HCT116 (cell line): Measurements from ENCODE around the gene TYRO3. TPM values are rescaled to one million over a fixed set of nuclear protein-coding genes. Genes with fewer than 3 reads are reported as not detected.

ENCODE experiments used
- ATAC-seq: fragments of 200-7000 bp; cut with Tn5 transposase; 2 replicates; pipeline ENCODE4 v1.9.1; 2020; ENCODE audit warnings: mild to moderate bottlenecking, moderate library complexity
- BruUV-seq: library from RNA; stranded (reverse); fragments of 400-500 nt; replicated peaks from 2 replicates; lab custom pipeline; 2021; lab: Mats Ljungman, UMichigan
- CTCF ChIA-PET: fragments of 300-600 bp; sonication (Branson Sonifier 250); formaldehyde crosslinking; loops from one replicate; lab custom pipeline; 2021; ENCODE audit warnings: antibody characterized with exemption; lab: Charles Lee
- POLR2A ChIA-PET: fragments of 300-600, 350-600 bp; sonication (Branson Sonifier 250); formaldehyde crosslinking; loops from one replicate; lab custom pipeline; 2021; ENCODE audit warnings: antibody characterized with exemption; lab: Charles Lee
- RAD21 ChIA-PET, 2 experiments: fragments of 300-600 bp; sonication (Branson Sonifier 250); formaldehyde crosslinking; loops; one replicate each; lab custom pipeline; 2023; ENCODE audit warnings: low total read pairs in 2 of 2; ENCODE audit not compliant: uncharacterized antibody in 2 of 2, unreplicated experiment in 2 of 2, low non-redundant PET in 1 of 2; lab: Charles Lee
- DNase-seq: peaks from one replicate; pipeline ENCODE4 v3.0.0-alpha.2; 2010; ENCODE audit warnings: low read depth, low spot score
- H2AFZ ChIP-seq: fragments of 200-600 bp; shearing (Covaris generic), sonication (generic); 2 replicates; pipeline ENCODE4 v1.6.1; 2017; ENCODE audit warnings: low read depth, mixed run types, mixed read lengths, antibody characterized with exemption, low read length; ENCODE audit not compliant: poor library complexity, severe bottlenecking
- H3K27ac ChIP-seq: 2 replicates; pipeline ENCODE4 v1.5.1; 2012; ENCODE audit warnings: low read depth, low read length
- H3K27me3 ChIP-seq: fragments of 200-600 bp; sonication (generic); 2 replicates; pipeline ENCODE4 v1.6.1; 2016; ENCODE audit warnings: mixed run types, low read length, mixed read lengths; ENCODE audit not compliant: insufficient read depth
- H3K36me3 ChIP-seq, 2 experiments: fragments of 200-500 bp in 1 of 2; fragments of 200-600 bp in 1 of 2; sonication (Bioruptor generic) in 1 of 2; sonication (generic) in 1 of 2; 2 replicates each; pipeline versions ENCODE4 v1.5.1 to v1.6.1; 2014 to 2016; ENCODE audit warnings: low read length in 2 of 2, inconsistent platforms in 1 of 2, mixed read lengths in 1 of 2, mixed run types in 1 of 2; ENCODE audit not compliant: insufficient read depth in 2 of 2, control insufficient read depth in 1 of 2
- H3K4me1 ChIP-seq, 2 experiments: fragments of 200-600 bp in 1 of 2; sonication (generic) in 1 of 2; 2 replicates each; pipeline versions ENCODE4 v1.5.1 to v1.6.1; 2012 to 2017; ENCODE audit warnings: low read length in 2 of 2, inconsistent platforms in 1 of 2, mild to moderate bottlenecking in 1 of 2, mixed read lengths in 1 of 2, mixed run types in 1 of 2, moderate library complexity in 1 of 2; ENCODE audit not compliant: insufficient read depth in 2 of 2, control insufficient read depth in 1 of 2
- H3K4me2 ChIP-seq: fragments of 200-600 bp; sonication (generic); 2 replicates; pipeline ENCODE4 v1.6.1; 2017; ENCODE audit warnings: mixed run types, low read length, mixed read lengths
- H3K4me3 ChIP-seq, 2 experiments: fragments of 200-600 bp in 1 of 2; sonication (generic) in 1 of 2; replicated peaks in 1 of 2; 2 replicates each; pipeline ENCODE4 v1.5.1; 2011 to 2016; ENCODE audit warnings: low read length in 2 of 2, control low read depth in 1 of 2, low read depth in 1 of 2, mild to moderate bottlenecking in 1 of 2, mixed read lengths in 1 of 2, mixed run types in 1 of 2
- H3K79me2 ChIP-seq: fragments of 200-600 bp; sonication (generic); 2 replicates; pipeline ENCODE4 v1.6.1; 2017; ENCODE audit warnings: mild to moderate bottlenecking, mixed run types, low read length, moderate library complexity, mixed read lengths; ENCODE audit not compliant: insufficient read depth
- H3K9ac ChIP-seq: fragments of 200-600 bp; sonication (generic); 2 replicates; pipeline ENCODE4 v1.6.1; 2016; ENCODE audit warnings: low read length, mixed read lengths
- H3K9me2 ChIP-seq: fragments of 200-600 bp; sonication (generic), shearing (Covaris generic); 2 replicates; pipeline ENCODE4 v1.6.1; 2017; ENCODE audit warnings: mixed run types, mild to moderate bottlenecking, moderate library complexity; ENCODE audit not compliant: insufficient read depth
- H3K9me3 ChIP-seq, 2 experiments: fragments of 200-500 bp in 1 of 2; fragments of 200-600 bp in 1 of 2; sonication (Bioruptor generic) in 1 of 2; sonication (generic) in 1 of 2; 2 replicates each; pipeline ENCODE4 v1.6.1; 2014 to 2017; ENCODE audit warnings: low read length in 2 of 2, mixed read lengths in 2 of 2, inconsistent platforms in 1 of 2, low read depth in 1 of 2, mild to moderate bottlenecking in 1 of 2, mixed run types in 1 of 2, moderate library complexity in 1 of 2; ENCODE audit not compliant: control insufficient read depth in 1 of 2, insufficient read depth in 1 of 2
- H4K20me1 ChIP-seq: fragments of 200-600 bp; sonication (generic), shearing (Covaris generic); 2 replicates; pipeline ENCODE4 v1.6.1; 2017; ENCODE audit warnings: mixed run types, mild to moderate bottlenecking, moderate library complexity; ENCODE audit not compliant: insufficient read depth
- ATF3 ChIP-seq: IDR thresholded peaks from 2 replicates; pipeline ENCODE4 v1.6.1; 2012
- CBX3 ChIP-seq: IDR thresholded peaks from 2 replicates; pipeline ENCODE4 v1.6.1; 2012; ENCODE audit warnings: low read depth
- CEBPB ChIP-seq: IDR thresholded peaks from 2 replicates; pipeline ENCODE4 v1.6.1; 2012; ENCODE audit warnings: low read depth
- EZH2 ChIP-seq: fragments of 200-600 bp; sonication (generic); IDR thresholded peaks from 2 replicates; pipeline ENCODE4 v1.6.1; 2017; ENCODE audit warnings: antibody characterized with exemption, mixed run types
- FOSL1 ChIP-seq: IDR thresholded peaks from 2 replicates; pipeline ENCODE4 v1.6.1; 2012; ENCODE audit warnings: low read depth
- POLR2A ChIP-seq: IDR thresholded peaks from 2 replicates; pipeline ENCODE4 v1.7.0; 2011; ENCODE audit warnings: borderline replicate concordance; ENCODE audit not compliant: insufficient read depth, insufficient read length; ENCODE audit errors: extremely low read depth
- POLR2AphosphoS5 ChIP-seq: IDR thresholded peaks from 2 replicates; pipeline ENCODE4 v1.6.1; 2011; ENCODE audit warnings: mild to moderate bottlenecking, low read depth, low read length, moderate library complexity
- YY1 ChIP-seq: IDR thresholded peaks from 2 replicates; pipeline ENCODE4 v1.6.1; 2011; ENCODE audit warnings: low read length, low read depth, moderate library complexity, mild to moderate bottlenecking; ENCODE audit not compliant: insufficient replicate concordance; ENCODE audit errors: extremely low read depth
- intact Hi-C: fragments of 100-400 bp; cut with micrococcal nuclease; formaldehyde crosslinking; loops from 2 replicates; pipeline ENCODE4 v1.10.0; 2022
- total RNA-seq: library from RNA; stranded (reverse); gene quantifications from one replicate; pipeline ENCODE4 v1.2.1, GENCODE V29; 2021; ENCODE audit not compliant: unreplicated experiment
- TF ChIP-seq, protein P1 (sequence below): IDR thresholded peaks from 2 replicates; pipeline ENCODE4 v1.6.1; 2012
- TF ChIP-seq, protein P2 (sequence below): IDR thresholded peaks from 2 replicates; pipeline ENCODE4 v1.6.1; 2011; ENCODE audit warnings: mild to moderate bottlenecking, low read length, moderate library complexity; ENCODE audit not compliant: insufficient replicate concordance; ENCODE audit errors: extremely low read depth

Gene TYRO3
- total RNA-seq, 1 experiment from 2014 or later, result 34.6 TPM

- DNase-seq (no peak), ATAC-seq (no peak)
- ChIA-PET RAD21 (no interaction called here), POLR2A (no interaction called here), CTCF (interaction anchor here (1.5 kb wide), 1 partner anchor 26 kb away, joined by 3 read pairs; no protein-coding TSS in a partner anchor)
- Histone ChIP-seq H3K9me2 (no peaks in the 10 kb centered on the region), H3K9me3 (no peaks in the 10 kb centered on the region), H3K4me1 (no peaks in the 10 kb centered on the region), H3K27me3 (no peaks in the 10 kb centered on the region), H2AFZ (peak overlapping the region; percentile 42), H3K9ac (no peak overlapping the region), H3K36me3 (no peaks in the 10 kb centered on the region), H3K79me2 (no peaks in the 10 kb centered on the region), H3K4me2 (no peak overlapping the region), H3K27ac (no peak overlapping the region), H3K4me3 (no peak overlapping the region), H4K20me1 (no peaks in the 10 kb centered on the region)
- BruUV-seq, result no TSS peak
- no peak for TF ChIP-seq YY1
- no peak for TF ChIP-seq POLR2AphosphoS5
- TF ChIP-seq, protein P1, sequence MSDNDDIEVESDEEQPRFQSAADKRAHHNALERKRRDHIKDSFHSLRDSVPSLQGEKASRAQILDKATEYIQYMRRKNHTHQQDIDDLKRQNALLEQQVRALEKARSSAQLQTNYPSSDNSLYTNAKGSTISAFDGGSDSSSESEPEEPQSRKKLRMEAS, result no peak
- no peak for TF ChIP-seq CBX3
- no peak for TF ChIP-seq POLR2A
- TF ChIP-seq ATF3, result no peak
- TF ChIP-seq FOSL1, result no peak
- no peak for TF ChIP-seq CEBPB
- TF ChIP-seq, protein P2, sequence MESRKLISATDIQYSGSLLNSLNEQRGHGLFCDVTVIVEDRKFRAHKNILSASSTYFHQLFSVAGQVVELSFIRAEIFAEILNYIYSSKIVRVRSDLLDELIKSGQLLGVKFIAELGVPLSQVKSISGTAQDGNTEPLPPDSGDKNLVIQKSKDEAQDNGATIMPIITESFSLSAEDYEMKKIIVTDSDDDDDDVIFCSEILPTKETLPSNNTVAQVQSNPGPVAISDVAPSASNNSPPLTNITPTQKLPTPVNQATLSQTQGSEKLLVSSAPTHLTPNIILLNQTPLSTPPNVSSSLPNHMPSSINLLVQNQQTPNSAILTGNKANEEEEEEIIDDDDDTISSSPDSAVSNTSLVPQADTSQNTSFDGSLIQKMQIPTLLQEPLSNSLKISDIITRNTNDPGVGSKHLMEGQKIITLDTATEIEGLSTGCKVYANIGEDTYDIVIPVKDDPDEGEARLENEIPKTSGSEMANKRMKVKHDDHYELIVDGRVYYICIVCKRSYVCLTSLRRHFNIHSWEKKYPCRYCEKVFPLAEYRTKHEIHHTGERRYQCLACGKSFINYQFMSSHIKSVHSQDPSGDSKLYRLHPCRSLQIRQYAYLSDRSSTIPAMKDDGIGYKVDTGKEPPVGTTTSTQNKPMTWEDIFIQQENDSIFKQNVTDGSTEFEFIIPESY, result no peak
- TF ChIP-seq EZH2, result no peak
- intact Hi-C loops, result no loop called here
Observed at GRCh38 chr15:41629463-41629862, 70.5 kb downstream of the TYRO3 start.
